Loucy (cell line): ENCODE results near the gene STPG2.

Source experiments
- EZH2phosphoT487 ChIP-seq: fragments of 200-600 bp; IDR thresholded peaks from 2 replicates; pipeline ENCODE4 v1.6.1; 2018; ENCODE audit warnings: antibody characterized with exemption, mild to moderate bottlenecking, moderate library complexity, borderline replicate concordance
- TF ChIP-seq, protein P1 (sequence below): fragments of 200-600 bp; sonication (generic); conservative IDR thresholded peaks from 2 replicates; pipeline ENCODE4 v1.5.1; 2014; ENCODE audit warnings: mild to moderate bottlenecking, antibody characterized with exemption, low read length

DNA sequence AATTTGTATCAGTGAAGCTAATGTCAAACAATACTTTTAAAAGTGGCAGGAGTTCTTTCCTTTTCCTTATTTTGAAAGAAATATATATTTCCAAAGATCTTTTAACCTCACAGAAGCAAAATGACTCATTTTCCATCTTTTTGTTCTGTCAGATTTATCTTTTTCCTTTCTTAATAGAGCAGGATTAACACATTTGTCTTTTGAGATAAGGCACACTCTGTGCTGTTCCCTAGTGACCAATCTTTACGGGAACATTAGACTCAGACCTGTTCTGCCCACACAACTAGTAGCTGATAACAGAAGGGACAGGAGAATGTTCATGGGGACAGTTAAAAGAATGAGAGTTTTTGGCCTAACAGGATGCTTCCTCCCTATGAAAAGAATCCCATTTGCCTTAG lies 381.2 kb downstream of the STPG2 start:
- TF ChIP-seq, protein P1, sequence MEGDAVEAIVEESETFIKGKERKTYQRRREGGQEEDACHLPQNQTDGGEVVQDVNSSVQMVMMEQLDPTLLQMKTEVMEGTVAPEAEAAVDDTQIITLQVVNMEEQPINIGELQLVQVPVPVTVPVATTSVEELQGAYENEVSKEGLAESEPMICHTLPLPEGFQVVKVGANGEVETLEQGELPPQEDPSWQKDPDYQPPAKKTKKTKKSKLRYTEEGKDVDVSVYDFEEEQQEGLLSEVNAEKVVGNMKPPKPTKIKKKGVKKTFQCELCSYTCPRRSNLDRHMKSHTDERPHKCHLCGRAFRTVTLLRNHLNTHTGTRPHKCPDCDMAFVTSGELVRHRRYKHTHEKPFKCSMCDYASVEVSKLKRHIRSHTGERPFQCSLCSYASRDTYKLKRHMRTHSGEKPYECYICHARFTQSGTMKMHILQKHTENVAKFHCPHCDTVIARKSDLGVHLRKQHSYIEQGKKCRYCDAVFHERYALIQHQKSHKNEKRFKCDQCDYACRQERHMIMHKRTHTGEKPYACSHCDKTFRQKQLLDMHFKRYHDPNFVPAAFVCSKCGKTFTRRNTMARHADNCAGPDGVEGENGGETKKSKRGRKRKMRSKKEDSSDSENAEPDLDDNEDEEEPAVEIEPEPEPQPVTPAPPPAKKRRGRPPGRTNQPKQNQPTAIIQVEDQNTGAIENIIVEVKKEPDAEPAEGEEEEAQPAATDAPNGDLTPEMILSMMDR: no peak
- no peak for TF ChIP-seq EZH2phosphoT487
